ENCODE data around the gene MTFR1L.

MTFR1L gene

GRCh38 chr1:25820247-25821111 lies 725 bp downstream of the MTFR1L start:
- no peak for TF ChIP-seq CTCF (IDR thresholded peaks at IDR 0.05; ENCODE audit: low read depth, low read length, missing control alignments)
- H3K4me3 ChIP-seq (ENCODE audit: low read depth, low read length), result peak overlapping the region; percentile 83
- peak; percentile 48 for DNase-seq (ENCODE audit: low read depth)

GRCh38 chr1:25821112-25821476 lies 1.3 kb downstream of the MTFR1L start:
- H3K4me3 ChIP-seq (ENCODE audit: low read depth, low read length), result peak overlapping the region; percentile 83
- TF ChIP-seq CTCF (IDR thresholded peaks at IDR 0.05; ENCODE audit: low read depth, low read length, missing control alignments), result no peak
- no peak for DNase-seq (ENCODE audit: low read depth)

GRCh38 chr1:25821630-25822091 lies 1.9 kb downstream of the MTFR1L start:
- no peak for DNase-seq (ENCODE audit: low read depth)
- H3K4me3 ChIP-seq (ENCODE audit: low read depth, low read length), result peak overlapping the region; percentile 83
- no peak for TF ChIP-seq CTCF (IDR thresholded peaks at IDR 0.05; ENCODE audit: low read depth, low read length, missing control alignments)

- no peak for DNase-seq (ENCODE audit: low read depth)
- no peak for TF ChIP-seq CTCF (IDR thresholded peaks at IDR 0.05; ENCODE audit: low read depth, low read length, missing control alignments)
- no peak overlapping the region for H3K4me3 ChIP-seq (ENCODE audit: low read depth, low read length)
These were observed 5.9 kb downstream of the MTFR1L start for GRCh38 chr1:25825605-25826004.

- DNase-seq (ENCODE audit: low read depth), result no peak
- no peak overlapping the region for H3K4me3 ChIP-seq (ENCODE audit: low read depth, low read length)
- no peak for TF ChIP-seq CTCF (IDR thresholded peaks at IDR 0.05; ENCODE audit: low read depth, low read length, missing control alignments)
These were observed 6.8 kb downstream of the MTFR1L start for GRCh38 chr1:25826571-25826970.

- no peak for DNase-seq (ENCODE audit: low read depth)
- no peak for TF ChIP-seq CTCF (IDR thresholded peaks at IDR 0.05; ENCODE audit: low read depth, low read length, missing control alignments)
- no peak overlapping the region for H3K4me3 ChIP-seq (ENCODE audit: low read depth, low read length)
These were observed 8.7 kb downstream of the MTFR1L start for GRCh38 chr1:25828491-25828890.

- no peak for DNase-seq (ENCODE audit: low read depth)
These were observed 9.3 kb downstream of the MTFR1L start for GRCh38 chr1:25829046-25829445.

More at GRCh38 chr1:25829046-25829445, 9.3 kb downstream of the MTFR1L start:
- no peak for TF ChIP-seq CTCF (IDR thresholded peaks at IDR 0.05; ENCODE audit: low read depth, low read length, missing control alignments)
- H3K4me3 ChIP-seq (ENCODE audit: low read depth, low read length), result no peak overlapping the region

Data from GM12864 (cell line).